NT2/D1 (cell line): Measurements from ENCODE around the gene GDF15.

ENCODE experiments used
- SUZ12 ChIP-seq: IDR thresholded peaks from 2 replicates; pipeline ENCODE4 v1.6.1; 2011; ENCODE audit not compliant: insufficient read length, insufficient read depth; ENCODE audit errors: extremely low read depth
- YY1 ChIP-seq: IDR thresholded peaks from 2 replicates; pipeline ENCODE4 v1.6.1; 2011; ENCODE audit not compliant: insufficient read length, insufficient read depth

DNA sequence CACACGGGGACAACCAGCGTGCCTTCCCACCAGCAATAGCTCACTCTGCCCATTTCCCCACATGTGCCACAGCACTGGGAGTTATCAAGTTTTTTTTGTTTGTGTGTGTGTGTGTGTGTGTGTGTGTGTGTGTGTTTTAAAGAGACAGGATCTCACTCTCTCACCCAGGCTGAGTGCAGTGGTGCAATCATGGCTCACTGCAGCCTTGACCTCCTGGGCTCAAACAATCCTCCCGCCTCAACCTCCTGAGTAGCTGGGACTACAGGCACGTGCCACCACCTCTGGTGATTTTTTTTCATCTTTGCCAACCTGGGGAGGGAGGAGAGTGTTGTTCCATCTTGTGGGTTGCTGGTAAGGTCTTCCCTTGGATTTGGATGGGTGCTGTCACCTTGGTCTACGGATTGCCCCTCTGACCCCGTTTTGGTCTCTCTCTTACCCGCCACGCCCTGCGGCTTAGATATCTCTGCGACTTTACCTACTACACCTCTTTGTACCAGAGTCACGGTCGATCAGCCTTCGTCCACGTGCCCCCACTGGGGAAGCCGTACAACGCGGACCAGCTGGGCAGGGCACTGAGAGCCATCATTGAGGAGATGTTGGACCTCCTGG is 22.9 kb upstream of the GDF15 start:
- TF ChIP-seq YY1 (no peak), SUZ12 (no peak)
